ENCODE results near the gene DYSF.

Gene DYSF

GRCh38 chr2:71669058-71669456, 215.7 kb downstream of the DYSF start:
- Histone ChIP-seq H3K9me3 (replicated peaks; ENCODE audit: insufficient read depth, low read length) (no peaks in the 10 kb centered on the region), H3K9ac (ENCODE audit: low read length) (no peak overlapping the region), H3K9me2 (replicated peaks; ENCODE audit: insufficient read depth, low read length) (no peaks in the 10 kb centered on the region), H3K4me2 (ENCODE audit: low read depth, low read length) (no peak overlapping the region), H3K27me3 (replicated peaks; ENCODE audit: insufficient read depth, low read length) (no peaks in the 10 kb centered on the region), H3K4me3 (ENCODE audit: low read length) (no peak overlapping the region), H3K27ac (ENCODE audit: low read length) (no peak overlapping the region), H4K20me1 (ENCODE audit: insufficient read depth, low read length) (no peaks in the 10 kb centered on the region), H3K36me3 (replicated peaks; ENCODE audit: insufficient read depth, low read length) (no peaks in the 10 kb centered on the region), H2AFZ (ENCODE audit: low read length) (no peak overlapping the region), H3K4me1 (ENCODE audit: low read length) (no peaks in the 10 kb centered on the region), H3K79me2 (ENCODE audit: low read length) (no peaks in the 10 kb centered on the region), H3F3A (ENCODE audit: insufficient read depth, low read length) (no peaks in the 10 kb centered on the region)
- TF ChIP-seq EZH2 (optimal IDR thresholded peaks at IDR 0.05; ENCODE audit: low read depth, low read length) (no peak), CTCF (IDR thresholded peaks at IDR 0.05; ENCODE audit: low read length) (no peak), EZH2phosphoT487 (IDR thresholded peaks at IDR 0.05; ENCODE audit: low read length) (no peak)
- no peak for DNase-seq

DNA sequence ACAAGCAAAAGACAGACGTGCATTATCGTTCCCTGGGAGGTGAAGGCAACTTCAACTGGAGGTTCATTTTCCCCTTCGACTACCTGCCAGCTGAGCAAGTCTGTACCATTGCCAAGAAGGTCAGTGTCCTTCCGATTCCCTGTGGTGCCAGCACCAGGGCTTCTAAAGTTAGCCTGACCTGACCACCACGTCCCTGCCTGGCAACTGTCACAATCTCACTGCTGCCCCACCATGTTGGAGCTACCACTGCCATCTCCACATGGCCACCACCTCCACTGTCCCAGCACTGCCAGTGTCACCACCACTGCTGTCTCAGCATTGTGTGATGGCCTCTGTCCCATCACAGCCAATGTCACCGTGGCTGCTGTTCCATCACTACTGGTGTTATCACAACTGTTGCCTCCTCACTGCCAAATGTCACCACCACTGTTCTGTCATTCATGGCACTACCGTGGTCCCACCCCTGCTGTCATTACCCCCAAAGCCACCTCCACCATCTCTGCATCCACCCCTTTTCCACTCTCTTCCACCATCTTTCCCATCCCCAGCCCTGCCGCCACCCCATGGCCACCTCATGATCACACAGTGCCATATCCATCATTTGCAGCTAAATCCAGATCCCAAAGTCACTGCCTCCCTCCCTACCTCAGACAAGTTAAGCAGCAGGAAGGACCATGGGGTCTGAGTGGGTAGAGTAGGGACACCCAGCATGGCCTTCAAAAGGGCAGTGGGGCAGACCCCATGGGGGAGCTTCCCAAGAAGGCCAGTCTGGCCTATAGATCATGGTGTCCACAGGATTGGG, 216.5 kb downstream of the DYSF start:
- no peak overlapping the region for H2AFZ ChIP-seq (ENCODE audit: low read length)
- H3K79me2 ChIP-seq (ENCODE audit: low read length), result no peaks in the 10 kb centered on the region
- H3K9ac ChIP-seq (ENCODE audit: low read length), result no peak overlapping the region
- TF ChIP-seq EZH2phosphoT487 (IDR thresholded peaks at IDR 0.05; ENCODE audit: low read length) (no peak), EZH2 (optimal IDR thresholded peaks at IDR 0.05; ENCODE audit: low read depth, low read length) (no peak), CTCF (IDR thresholded peaks at IDR 0.05; ENCODE audit: low read length) (no peak)
- no peaks in the 10 kb centered on the region for H3K9me3 ChIP-seq (replicated peaks; ENCODE audit: insufficient read depth, low read length)
- no peaks in the 10 kb centered on the region for H3K27me3 ChIP-seq (replicated peaks; ENCODE audit: insufficient read depth, low read length)
- no peaks in the 10 kb centered on the region for H3K4me1 ChIP-seq (ENCODE audit: low read length)
- H3K27ac ChIP-seq (ENCODE audit: low read length), result no peak overlapping the region
- H4K20me1 ChIP-seq (ENCODE audit: insufficient read depth, low read length), result no peaks in the 10 kb centered on the region
- no peaks in the 10 kb centered on the region for H3K9me2 ChIP-seq (replicated peaks; ENCODE audit: insufficient read depth, low read length)
- no peaks in the 10 kb centered on the region for H3K36me3 ChIP-seq (replicated peaks; ENCODE audit: insufficient read depth, low read length)
- DNase-seq, result no peak
- H3K4me2 ChIP-seq (ENCODE audit: low read depth, low read length), result no peak overlapping the region
- no peak overlapping the region for H3K4me3 ChIP-seq (ENCODE audit: low read length)
- H3F3A ChIP-seq (ENCODE audit: insufficient read depth, low read length), result no peaks in the 10 kb centered on the region

GRCh38 chr2:71670430-71670795, 217.1 kb downstream of the DYSF start:
- Histone ChIP-seq H3K4me2 (ENCODE audit: low read depth, low read length) (no peak overlapping the region), H3K9me2 (replicated peaks; ENCODE audit: insufficient read depth, low read length) (no peaks in the 10 kb centered on the region), H3K27me3 (replicated peaks; ENCODE audit: insufficient read depth, low read length) (no peaks in the 10 kb centered on the region), H3K4me1 (ENCODE audit: low read length) (no peaks in the 10 kb centered on the region), H3K27ac (ENCODE audit: low read length) (no peak overlapping the region), H3K9me3 (replicated peaks; ENCODE audit: insufficient read depth, low read length) (no peaks in the 10 kb centered on the region), H2AFZ (ENCODE audit: low read length) (no peak overlapping the region), H3K36me3 (replicated peaks; ENCODE audit: insufficient read depth, low read length) (no peaks in the 10 kb centered on the region), H4K20me1 (ENCODE audit: insufficient read depth, low read length) (no peaks in the 10 kb centered on the region), H3F3A (ENCODE audit: insufficient read depth, low read length) (no peaks in the 10 kb centered on the region), H3K79me2 (ENCODE audit: low read length) (no peaks in the 10 kb centered on the region), H3K4me3 (ENCODE audit: low read length) (no peak overlapping the region), H3K9ac (ENCODE audit: low read length) (no peak overlapping the region)
- TF ChIP-seq EZH2 (optimal IDR thresholded peaks at IDR 0.05; ENCODE audit: low read depth, low read length), result no peak
- no peak for TF ChIP-seq EZH2phosphoT487 (IDR thresholded peaks at IDR 0.05; ENCODE audit: low read length)
- TF ChIP-seq CTCF (IDR thresholded peaks at IDR 0.05; ENCODE audit: low read length), result no peak
- DNase-seq, result no peak
